ENCODE data around the gene MYO1A.

The MYO1A gene

DNA sequence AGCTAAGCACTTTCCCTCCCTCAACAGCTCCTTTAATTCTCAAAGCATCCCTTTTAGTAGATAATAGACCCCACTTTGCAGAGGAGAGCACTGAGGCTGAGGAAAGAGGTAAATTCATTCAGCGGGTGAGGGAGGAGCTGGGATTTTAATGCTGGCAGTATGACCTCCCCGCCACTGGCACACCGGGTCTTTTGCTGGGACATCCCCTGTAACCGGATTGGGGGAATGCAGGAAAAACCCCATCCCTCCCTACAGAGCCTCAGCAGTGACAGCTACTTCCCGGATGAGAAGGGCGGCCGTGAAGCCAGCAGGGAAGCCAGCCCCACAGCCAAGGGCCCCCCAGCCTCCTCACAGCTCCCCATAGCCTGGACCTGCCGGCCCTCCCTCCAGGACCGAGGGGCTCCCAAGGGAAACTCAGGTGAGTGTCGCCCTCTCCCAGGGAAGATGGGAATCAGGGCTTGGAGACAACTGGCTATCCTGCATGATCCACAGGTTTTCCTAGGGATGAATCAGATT lies 55.6 kb downstream of the MYO1A start:
- H3K4me3 ChIP-seq (ENCODE audit: low read depth, low read length), result no peak overlapping the region
- TF ChIP-seq, protein P1, sequence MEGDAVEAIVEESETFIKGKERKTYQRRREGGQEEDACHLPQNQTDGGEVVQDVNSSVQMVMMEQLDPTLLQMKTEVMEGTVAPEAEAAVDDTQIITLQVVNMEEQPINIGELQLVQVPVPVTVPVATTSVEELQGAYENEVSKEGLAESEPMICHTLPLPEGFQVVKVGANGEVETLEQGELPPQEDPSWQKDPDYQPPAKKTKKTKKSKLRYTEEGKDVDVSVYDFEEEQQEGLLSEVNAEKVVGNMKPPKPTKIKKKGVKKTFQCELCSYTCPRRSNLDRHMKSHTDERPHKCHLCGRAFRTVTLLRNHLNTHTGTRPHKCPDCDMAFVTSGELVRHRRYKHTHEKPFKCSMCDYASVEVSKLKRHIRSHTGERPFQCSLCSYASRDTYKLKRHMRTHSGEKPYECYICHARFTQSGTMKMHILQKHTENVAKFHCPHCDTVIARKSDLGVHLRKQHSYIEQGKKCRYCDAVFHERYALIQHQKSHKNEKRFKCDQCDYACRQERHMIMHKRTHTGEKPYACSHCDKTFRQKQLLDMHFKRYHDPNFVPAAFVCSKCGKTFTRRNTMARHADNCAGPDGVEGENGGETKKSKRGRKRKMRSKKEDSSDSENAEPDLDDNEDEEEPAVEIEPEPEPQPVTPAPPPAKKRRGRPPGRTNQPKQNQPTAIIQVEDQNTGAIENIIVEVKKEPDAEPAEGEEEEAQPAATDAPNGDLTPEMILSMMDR (IDR thresholded peaks at IDR 0.05; ENCODE audit: low read depth, low read length), result no peak
- no peaks in the 10 kb centered on the region for H3K27me3 ChIP-seq
- H3K4me1 ChIP-seq, result no peaks in the 10 kb centered on the region
- no peaks in the 10 kb centered on the region for H3K9me3 ChIP-seq
- peaks cover 4% of the 10 kb centered on the region; the same call in 1 of the 2 replicates for H3K36me3 ChIP-seq
- no peak for DNase-seq

DNA sequence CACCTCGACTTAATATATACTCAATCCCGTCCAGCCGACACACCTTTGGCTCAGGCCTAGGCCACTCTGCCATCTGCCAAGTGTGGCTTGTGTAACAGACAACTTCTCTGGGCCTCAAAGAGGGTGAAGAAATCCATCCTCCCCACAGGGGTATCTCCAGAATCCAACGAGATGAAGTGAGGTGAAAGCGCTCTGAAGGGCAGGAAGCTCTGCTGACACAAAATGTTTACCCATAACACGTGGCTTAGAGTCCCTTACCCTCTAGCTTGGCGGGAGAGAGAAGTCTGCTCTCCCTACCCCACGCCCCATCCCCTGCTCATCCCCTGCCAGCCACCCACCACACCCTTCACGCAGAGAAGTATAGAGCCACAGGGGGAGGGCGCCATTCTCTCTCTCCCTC lies 56.6 kb downstream of the MYO1A start:
- Histone ChIP-seq H3K9me3 (no peaks in the 10 kb centered on the region), H3K4me3 (ENCODE audit: low read depth, low read length) (no peak overlapping the region), H3K36me3 (peaks cover 4% of the 10 kb centered on the region; the same call in 1 of the 2 replicates), H3K4me1 (no peaks in the 10 kb centered on the region), H3K27me3 (0 out of 2 replicates have a peak, but pooled peaks cover 6% of the 10 kb centered on the region)
- TF ChIP-seq, protein P1 (IDR thresholded peaks at IDR 0.05; ENCODE audit: low read depth, low read length), result no peak
- no peak for DNase-seq

GRCh38 chr12:56991319-56992246 lies 58.3 kb downstream of the MYO1A start:
- Histone ChIP-seq H3K4me3 (ENCODE audit: low read depth, low read length) (no peak overlapping the region), H3K4me1 (no peaks in the 10 kb centered on the region), H3K36me3 (no peaks in the 10 kb centered on the region), H3K27me3 (0 out of 2 replicates have a peak, but pooled peaks cover 8% of the 10 kb centered on the region), H3K9me3 (no peaks in the 10 kb centered on the region)
- no peak for DNase-seq
- TF ChIP-seq, protein P1 (IDR thresholded peaks at IDR 0.05; ENCODE audit: low read depth, low read length), result no peak

DNA sequence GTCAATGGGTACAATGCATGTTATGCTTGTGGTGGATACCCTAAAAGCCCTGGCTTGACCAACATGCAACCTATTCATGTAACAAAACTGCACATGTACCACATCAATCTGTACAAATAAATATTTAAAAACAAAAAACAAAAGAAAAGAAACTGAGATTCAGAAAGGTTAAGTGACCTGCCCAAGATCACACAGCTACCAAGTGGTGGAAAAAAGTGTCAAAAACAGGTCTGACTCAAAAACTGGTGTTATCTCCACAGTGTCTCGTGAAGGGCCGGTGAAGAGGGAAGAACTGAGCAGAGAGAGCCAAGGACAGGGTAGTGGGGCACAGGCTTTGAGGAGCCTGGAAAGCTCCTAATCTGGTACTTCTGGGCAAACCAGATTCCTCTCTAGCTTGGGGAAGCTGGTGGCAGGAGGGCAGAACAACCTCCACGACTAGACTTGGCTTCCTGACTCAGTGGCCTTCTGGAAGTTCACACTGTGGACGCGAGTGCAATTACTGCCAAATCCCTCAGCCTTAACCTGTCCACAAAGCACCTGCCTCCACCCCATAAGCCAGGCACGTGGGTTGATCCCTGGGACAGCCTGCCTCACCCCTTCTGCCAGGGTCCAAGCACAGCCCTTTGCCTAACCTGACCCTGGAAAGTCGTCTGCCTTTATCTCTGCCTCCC lies 59.1 kb downstream of the MYO1A start:
- no peak for DNase-seq
- Histone ChIP-seq H3K36me3 (no peaks in the 10 kb centered on the region), H3K4me1 (no peaks in the 10 kb centered on the region), H3K27me3 (0 out of 2 replicates have a peak, but pooled peaks cover 8% of the 10 kb centered on the region), H3K4me3 (ENCODE audit: low read depth, low read length) (no peak overlapping the region), H3K9me3 (no peaks in the 10 kb centered on the region)
- TF ChIP-seq, protein P1 (IDR thresholded peaks at IDR 0.05; ENCODE audit: low read depth, low read length), result no peak

DNA sequence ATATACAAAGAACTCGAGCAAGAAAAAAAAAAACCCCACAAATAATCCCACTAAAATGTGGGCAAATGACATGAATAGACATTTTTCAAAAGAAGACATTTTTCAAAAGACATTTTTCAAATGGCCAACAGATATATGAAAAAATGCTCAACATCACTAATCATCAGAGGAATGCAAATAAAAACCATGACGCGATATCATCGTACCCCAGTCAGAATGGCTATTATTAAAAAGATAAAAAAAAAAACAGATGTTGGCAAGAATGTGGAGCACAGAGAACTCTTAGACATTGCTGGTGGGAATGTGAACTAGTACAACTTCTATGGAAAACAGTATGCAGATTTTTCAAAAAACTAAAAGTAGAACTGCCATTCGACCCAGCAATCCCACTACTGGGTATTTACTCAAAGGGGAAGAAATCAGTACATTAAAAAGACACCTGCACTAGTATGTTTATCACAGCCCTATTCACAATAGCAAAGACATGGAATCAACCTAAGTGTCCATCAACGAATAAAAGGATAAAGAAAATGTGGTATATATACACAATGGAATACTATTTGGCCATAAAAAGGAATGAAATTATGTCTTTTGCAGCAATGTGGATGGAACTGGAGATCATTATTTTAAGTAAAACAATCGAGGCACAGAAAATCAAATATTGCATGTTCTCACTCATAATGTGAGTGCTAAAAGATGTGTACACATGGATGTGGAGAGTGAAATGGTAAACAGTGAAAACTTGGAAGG lies 59.9 kb downstream of the MYO1A start:
- DNase-seq, result no peak
- no peak overlapping the region for H3K4me3 ChIP-seq (ENCODE audit: low read depth, low read length)
- TF ChIP-seq, protein P1 (IDR thresholded peaks at IDR 0.05; ENCODE audit: low read depth, low read length), result no peak

More for the DNA sequence above, 59.9 kb downstream of the MYO1A start:
- Histone ChIP-seq H3K4me1 (no peaks in the 10 kb centered on the region), H3K36me3 (no peaks in the 10 kb centered on the region), H3K27me3 (0 out of 2 replicates have a peak, but pooled peaks cover 8% of the 10 kb centered on the region), H3K9me3 (no peaks in the 10 kb centered on the region)
